Sigmoid colon (tissue), 4 donors: Measurements from ENCODE around the gene ANXA2R.

ENCODE experiments used
- CTCF ChIP-seq, 4 experiments: fragments of 450-650 bp in 3 of 4; fragments of 200-600 bp in 1 of 4; IDR thresholded peaks; one replicate each; pipeline ENCODE4 v1.5.1; 2016 to 2019; ENCODE audit warnings: antibody characterized with exemption in 4 of 4, mild to moderate bottlenecking in 3 of 4, moderate library complexity in 2 of 4
- EP300 ChIP-seq, 4 donors: sonication (generic); formaldehyde crosslinking; IDR thresholded peaks; one replicate each; pipeline ENCODE4 v1.6.1; 2017; ENCODE audit warnings: antibody characterized with exemption in 4 of 4

GRCh38 chr5:43005031-43005430 is 35.1 kb downstream of the ANXA2R start:
- no peak for TF ChIP-seq CTCF (IDR thresholded peaks at IDR 0.05)
- TF ChIP-seq EP300 (IDR thresholded peaks at IDR 0.05), result no peak
